Peyer's patch (tissue), 4 donors: ENCODE results near the gene SNED1. TPM values are rescaled to one million over a fixed set of nuclear protein-coding genes. Genes with fewer than 3 reads are reported as not detected.

Experiments
- DNase-seq, 3 donors: peaks; one replicate each; pipeline ENCODE4 v3.0.0-alpha.2; 2017 to 2019
- H3K27ac ChIP-seq, 4 donors: fragments of 200-600 bp; sonication (generic); one replicate each; pipeline ENCODE4 v1.5.1; 2016 to 2019
- H3K27me3 ChIP-seq, 2 donors: fragments of 200-600 bp; sonication (generic); one replicate each; pipeline ENCODE4 v1.5.1; 2019
- H3K36me3 ChIP-seq, 3 donors: fragments of 200-600 bp; sonication (generic); one replicate each; pipeline ENCODE4 v1.5.1; 2016 to 2019
- H3K4me1 ChIP-seq, 4 donors: fragments of 200-600 bp; sonication (generic); one replicate each; pipeline ENCODE4 v1.5.1; 2016 to 2019
- H3K4me3 ChIP-seq, 4 donors: fragments of 200-600 bp; sonication (generic); 1 replicate in 3 of 4; 2 replicates in 1 of 4; pipeline ENCODE4 v1.5.1; 2016 to 2019; ENCODE audit warnings: mild to moderate bottlenecking in 1 of 4
- H3K9me3 ChIP-seq, 4 donors: fragments of 200-600 bp; sonication (generic); one replicate each; pipeline ENCODE4 v1.5.1; 2016 to 2019; ENCODE audit warnings: mild to moderate bottlenecking in 1 of 4
- POLR2A ChIP-seq, 2 donors: fragments of 450-650 bp; IDR thresholded peaks; one replicate each; pipeline ENCODE4 v1.5.1; 2017; ENCODE audit warnings: antibody characterized with exemption in 2 of 2, mild to moderate bottlenecking in 2 of 2, moderate library complexity in 2 of 2
- total RNA-seq, 4 donors: library from RNA; depleted of rRNA; stranded (reverse); fragments of >200 nt; gene quantifications; one replicate each; pipeline ENCODE4 v1.1.0, GENCODE V29; 2016
- TF ChIP-seq, protein P1 (sequence below), 6 experiments: fragments of 450-650 bp in 4 of 6; fragments of 200-600 bp in 2 of 6; sonication (generic) in 1 of 6; IDR thresholded peaks; one replicate each; pipeline ENCODE4 v1.5.1; 2017 to 2019; ENCODE audit warnings: antibody characterized with exemption in 6 of 6, mild to moderate bottlenecking in 3 of 6, moderate library complexity in 1 of 6

The SNED1 gene
- total RNA-seq, 4 donors from 2014 or later, result 6.8 to 83.3 (median 25.2) TPM

DNA sequence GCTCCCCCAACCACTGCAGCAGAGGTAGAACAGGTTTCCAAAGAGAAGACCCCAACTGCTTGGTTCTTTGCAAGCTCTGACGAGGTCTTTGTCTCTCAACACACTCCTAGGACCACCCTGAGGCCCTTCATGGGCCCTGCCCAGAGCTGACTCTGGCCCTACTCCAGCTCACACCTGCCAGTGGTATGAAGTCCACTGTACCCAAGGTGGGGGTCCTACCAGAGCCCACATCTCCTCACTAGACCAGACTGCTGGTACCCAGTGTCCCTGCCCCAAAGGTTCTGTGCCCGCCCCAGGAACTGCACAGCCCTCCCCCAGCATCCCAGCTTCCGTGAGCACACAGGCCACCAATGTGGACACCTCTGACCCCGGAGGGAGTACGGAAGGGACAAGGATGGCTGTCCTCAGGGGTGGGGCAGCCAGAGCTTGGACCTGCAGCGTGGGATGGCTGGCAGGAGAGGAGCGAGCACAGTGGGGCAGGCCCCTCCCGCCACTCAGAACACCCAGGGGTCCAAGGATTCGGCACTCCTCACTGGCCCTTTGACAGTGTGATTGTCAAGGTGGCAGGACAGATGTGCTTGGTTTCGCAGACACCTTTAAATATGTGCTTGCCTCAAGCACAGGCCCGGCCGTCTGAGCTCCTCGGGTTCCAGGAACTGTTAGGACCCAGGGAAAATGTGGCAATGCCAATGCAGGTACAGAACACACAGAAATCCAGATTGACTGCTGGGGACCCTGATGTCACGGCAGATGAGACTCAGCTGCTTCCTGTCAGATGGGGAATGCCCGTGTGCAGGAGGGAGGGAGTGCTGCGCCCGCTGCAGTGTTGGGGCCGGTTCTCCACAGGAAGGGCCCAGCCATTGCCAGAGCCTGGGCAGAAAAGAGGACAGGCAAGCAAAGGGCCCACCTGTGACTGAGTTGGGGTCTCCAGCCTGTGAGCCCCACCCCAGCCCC is 52.5 kb downstream of the SNED1 start:
- Histone ChIP-seq H3K9me3 (no peaks in the 10 kb centered on the region), H3K27me3 (no peaks in the 10 kb centered on the region), H3K4me3 (no peak overlapping the region), H3K36me3 (peaks cover 0 to 10% (median 0%) of the 10 kb centered on the region in 3 donors), H3K4me1 (no peaks in the 10 kb centered on the region), H3K27ac (no peak overlapping the region)
- no peak for TF ChIP-seq POLR2A (IDR thresholded peaks at IDR 0.05)
- TF ChIP-seq, protein P1, sequence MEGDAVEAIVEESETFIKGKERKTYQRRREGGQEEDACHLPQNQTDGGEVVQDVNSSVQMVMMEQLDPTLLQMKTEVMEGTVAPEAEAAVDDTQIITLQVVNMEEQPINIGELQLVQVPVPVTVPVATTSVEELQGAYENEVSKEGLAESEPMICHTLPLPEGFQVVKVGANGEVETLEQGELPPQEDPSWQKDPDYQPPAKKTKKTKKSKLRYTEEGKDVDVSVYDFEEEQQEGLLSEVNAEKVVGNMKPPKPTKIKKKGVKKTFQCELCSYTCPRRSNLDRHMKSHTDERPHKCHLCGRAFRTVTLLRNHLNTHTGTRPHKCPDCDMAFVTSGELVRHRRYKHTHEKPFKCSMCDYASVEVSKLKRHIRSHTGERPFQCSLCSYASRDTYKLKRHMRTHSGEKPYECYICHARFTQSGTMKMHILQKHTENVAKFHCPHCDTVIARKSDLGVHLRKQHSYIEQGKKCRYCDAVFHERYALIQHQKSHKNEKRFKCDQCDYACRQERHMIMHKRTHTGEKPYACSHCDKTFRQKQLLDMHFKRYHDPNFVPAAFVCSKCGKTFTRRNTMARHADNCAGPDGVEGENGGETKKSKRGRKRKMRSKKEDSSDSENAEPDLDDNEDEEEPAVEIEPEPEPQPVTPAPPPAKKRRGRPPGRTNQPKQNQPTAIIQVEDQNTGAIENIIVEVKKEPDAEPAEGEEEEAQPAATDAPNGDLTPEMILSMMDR (IDR thresholded peaks at IDR 0.05), result no peak
- DNase-seq, result peak in 1 of 3 donors; percentile 5

- H3K4me1 ChIP-seq, result no peaks in the 10 kb centered on the region
- DNase-seq, result peak in 1 of 3 donors; percentile 10
- no peak overlapping the region for H3K27ac ChIP-seq
- H3K4me3 ChIP-seq, result no peak overlapping the region
- TF ChIP-seq, protein P1 (IDR thresholded peaks at IDR 0.05), result no peak
- no peak for TF ChIP-seq POLR2A (IDR thresholded peaks at IDR 0.05)
- peaks cover 0 to 10% (median 0%) of the 10 kb centered on the region in 3 donors for H3K36me3 ChIP-seq
- no peaks in the 10 kb centered on the region for H3K9me3 ChIP-seq
- no peaks in the 10 kb centered on the region for H3K27me3 ChIP-seq
These were observed 53.4 kb downstream of the SNED1 start for GRCh38 chr2:241051578-241052487.

DNA sequence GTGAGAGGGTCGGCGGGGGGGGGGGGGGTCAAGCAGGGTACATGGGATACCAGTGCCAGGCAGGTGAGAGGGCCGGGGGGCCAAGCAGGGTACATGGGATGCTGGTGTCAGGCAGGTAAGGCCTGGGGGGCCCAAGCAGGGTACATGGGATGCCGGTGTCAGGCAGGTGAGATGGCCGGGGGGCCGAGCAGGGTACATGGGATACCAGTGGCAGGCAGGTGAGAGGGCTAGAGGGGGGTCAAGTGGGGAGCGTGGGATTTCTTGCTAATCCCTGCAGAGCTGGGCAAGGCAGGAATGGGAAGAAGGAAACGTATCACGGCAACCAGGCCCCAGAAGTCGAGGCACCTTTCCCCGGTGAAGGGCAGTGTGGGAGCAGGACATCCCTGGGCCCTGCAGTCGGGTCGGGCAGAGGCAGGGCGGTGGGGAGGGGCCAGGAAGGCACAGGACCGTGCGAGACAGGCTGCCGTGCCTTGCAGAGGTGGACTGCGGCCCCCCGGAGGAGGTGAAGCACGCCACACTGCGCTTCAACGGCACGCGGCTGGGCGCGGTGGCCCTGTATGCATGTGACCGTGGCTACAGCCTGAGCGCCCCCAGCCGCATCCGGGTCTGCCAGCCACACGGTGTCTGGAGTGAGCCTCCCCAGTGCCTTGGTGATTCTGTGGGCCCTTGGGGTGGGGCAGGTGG is 54.4 kb downstream of the SNED1 start:
- no peak overlapping the region for H3K4me3 ChIP-seq
- peaks cover 0 to 10% (median 0%) of the 10 kb centered on the region in 3 donors for H3K36me3 ChIP-seq
- H3K9me3 ChIP-seq, result no peaks in the 10 kb centered on the region
- DNase-seq, result peak in 1 of 3 donors; percentile 12
- no peaks in the 10 kb centered on the region for H3K4me1 ChIP-seq
- TF ChIP-seq, protein P1 (IDR thresholded peaks at IDR 0.05), result no peak
- TF ChIP-seq POLR2A (IDR thresholded peaks at IDR 0.05), result no peak
- H3K27me3 ChIP-seq, result no peaks in the 10 kb centered on the region
- H3K27ac ChIP-seq, result no peak overlapping the region

DNA sequence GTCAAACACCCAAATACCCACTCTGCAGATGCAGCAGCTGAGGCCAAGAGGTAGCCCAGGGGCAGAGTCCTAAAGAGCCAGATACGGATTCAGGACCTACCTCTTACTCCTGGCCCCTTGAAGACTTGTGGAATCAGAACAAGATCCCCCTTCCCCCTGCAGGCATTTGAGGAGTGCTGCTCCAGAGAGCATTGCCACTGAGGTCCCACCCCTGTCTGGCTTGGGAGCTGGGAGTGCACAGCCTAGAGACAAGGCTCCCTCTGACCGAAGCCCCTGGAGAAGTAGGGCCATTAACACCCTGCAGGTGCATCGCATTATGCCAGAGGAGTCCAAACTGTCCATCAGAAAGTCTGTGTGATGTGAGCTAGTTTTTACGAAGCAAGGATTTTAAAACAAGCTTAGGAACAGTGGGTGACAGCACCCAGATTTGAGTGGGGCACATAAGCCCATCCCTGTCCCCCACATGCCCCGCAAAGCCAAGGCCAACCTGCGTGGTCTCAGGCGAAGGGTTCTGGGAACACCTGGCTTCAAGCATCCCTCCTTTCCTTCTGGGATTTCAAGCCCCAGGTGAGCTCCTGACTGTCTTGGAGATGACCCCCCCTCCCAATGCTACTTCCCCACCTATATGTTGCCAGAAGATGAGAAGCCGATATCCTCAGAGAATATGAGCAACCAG is 55.3 kb downstream of the SNED1 start:
- no peak for DNase-seq
- H3K4me1 ChIP-seq, result no peaks in the 10 kb centered on the region
- no peaks in the 10 kb centered on the region for H3K27me3 ChIP-seq
- no peak overlapping the region for H3K4me3 ChIP-seq
- H3K36me3 ChIP-seq, result peaks cover 0 to 10% (median 0%) of the 10 kb centered on the region in 3 donors
- TF ChIP-seq, protein P1 (IDR thresholded peaks at IDR 0.05), result no peak
- no peak for TF ChIP-seq POLR2A (IDR thresholded peaks at IDR 0.05)
- no peaks in the 10 kb centered on the region for H3K9me3 ChIP-seq
- no peak overlapping the region for H3K27ac ChIP-seq
